Measurements from ENCODE around the gene SMAD5.

The SMAD5 gene

DNA sequence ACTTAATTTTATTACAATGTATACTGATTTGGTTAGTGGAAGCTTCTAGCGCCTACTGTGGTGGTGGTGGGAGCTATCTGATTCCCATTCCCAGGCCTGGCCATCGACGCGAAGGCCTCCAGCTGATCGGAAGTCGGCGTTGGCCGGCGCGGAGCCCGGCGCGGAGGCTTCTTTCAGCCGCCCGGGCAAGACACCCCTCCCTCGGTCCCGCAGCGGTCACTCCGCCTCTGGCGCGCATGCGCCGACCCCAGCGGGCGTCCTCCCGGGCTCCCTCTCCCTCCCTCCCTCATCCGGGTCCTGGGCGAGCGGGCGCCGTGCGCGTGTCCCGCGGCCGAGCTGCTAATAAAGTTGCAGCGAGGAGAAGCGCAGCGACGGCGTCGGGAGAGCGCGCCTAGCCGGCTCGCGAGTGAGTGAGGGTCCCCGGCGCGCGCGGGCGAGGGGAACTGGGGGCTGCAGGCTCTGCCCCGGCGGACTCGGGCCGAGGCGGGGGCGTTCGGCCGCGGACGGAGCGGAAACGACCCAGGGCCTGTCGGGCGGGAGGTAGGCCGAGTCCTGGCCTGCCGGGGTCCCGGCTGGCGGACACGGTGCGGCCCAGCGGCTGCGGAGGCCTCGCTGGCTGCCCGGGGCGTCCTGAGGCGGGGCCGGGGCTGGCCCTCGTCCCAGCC lies at the start of gene SMAD5:
SMAD5 (plus strand) TSS at position 289 of the 665 bp plus-strand sequence. CDS start 20,916 bp downstream, outside the sequence.
- peak; percentile 59 to 69 for DNase-seq

DNA sequence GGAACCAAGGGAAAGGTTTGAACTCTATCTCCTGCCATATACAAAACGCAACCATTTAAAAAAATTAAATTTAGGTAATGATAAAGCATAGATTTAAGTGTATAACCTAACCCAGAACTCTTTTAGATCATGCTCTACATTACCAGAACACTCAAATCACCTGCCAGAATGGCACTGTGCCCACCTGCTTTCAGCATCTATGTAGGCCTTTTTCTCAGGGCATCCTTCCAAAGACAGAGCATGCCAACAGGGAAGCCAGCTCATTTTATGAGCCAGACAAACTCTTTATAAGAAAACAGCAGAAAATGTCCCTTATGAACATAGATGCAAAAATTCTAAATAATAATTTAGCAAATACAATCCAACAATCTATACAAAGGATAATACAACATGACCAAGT lies 47.9 kb upstream of the SMAD5 start:
- no peak for DNase-seq

GRCh38 chr5:136086783-136087566 lies 45.7 kb upstream of the SMAD5 start:
- no peak for DNase-seq

DNA sequence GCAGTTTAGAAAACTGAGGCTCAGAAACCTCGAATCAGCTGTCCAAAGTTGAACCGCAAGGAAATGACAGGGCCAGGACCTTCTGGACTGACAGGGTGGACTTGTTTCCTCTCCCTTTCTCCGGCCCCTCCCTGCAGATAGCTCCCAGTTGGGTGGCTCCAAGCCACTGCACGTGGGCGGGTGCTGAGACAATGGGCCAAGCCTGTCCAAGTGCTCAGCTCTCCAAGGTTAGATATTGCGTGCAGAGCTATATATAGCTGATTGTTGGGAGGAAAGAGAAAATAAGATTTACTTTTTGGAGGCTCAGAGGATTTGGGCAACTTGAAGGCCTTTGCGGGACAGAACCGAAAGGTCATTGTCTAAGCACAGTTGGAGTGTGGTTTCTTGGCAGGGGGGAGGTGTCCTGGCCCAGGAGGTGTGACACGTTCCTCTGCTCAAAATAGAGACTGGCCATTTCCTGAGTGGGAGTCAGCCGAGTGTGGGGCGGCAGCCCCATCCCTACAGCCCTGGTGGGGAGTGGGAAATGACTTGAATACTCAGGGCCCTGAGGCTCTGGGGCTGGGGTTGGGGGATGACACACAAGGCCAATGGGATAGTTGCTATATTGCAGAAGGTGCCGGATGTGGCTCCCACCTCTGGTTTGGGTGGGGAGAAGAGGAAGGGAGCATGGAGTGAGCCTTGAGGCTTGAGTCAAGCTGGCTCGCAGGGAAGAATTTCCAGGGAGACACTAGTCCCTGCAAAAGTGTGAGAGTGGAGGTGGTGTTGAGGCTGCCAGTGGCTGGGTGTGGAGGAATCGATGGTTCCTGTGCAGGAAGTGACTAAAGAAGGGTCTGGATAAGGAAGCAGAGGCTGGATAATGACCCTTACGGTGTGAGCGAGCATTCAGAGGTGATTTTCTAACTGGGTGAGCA lies 44.4 kb upstream of the SMAD5 start:
- DNase-seq = no peak

- DNase-seq = no peak
Measured at GRCh38 chr5:136089791-136090190, 42.9 kb upstream of the SMAD5 start.

- DNase-seq = no peak
Measured at GRCh38 chr5:136090319-136090718, 42.3 kb upstream of the SMAD5 start.

GRCh38 chr5:136094189-136094912 lies 38.3 kb upstream of the SMAD5 start:
- no peak for DNase-seq

- DNase-seq = no peak
Measured at GRCh38 chr5:136094913-136095641, 37.6 kb upstream of the SMAD5 start.

DNA sequence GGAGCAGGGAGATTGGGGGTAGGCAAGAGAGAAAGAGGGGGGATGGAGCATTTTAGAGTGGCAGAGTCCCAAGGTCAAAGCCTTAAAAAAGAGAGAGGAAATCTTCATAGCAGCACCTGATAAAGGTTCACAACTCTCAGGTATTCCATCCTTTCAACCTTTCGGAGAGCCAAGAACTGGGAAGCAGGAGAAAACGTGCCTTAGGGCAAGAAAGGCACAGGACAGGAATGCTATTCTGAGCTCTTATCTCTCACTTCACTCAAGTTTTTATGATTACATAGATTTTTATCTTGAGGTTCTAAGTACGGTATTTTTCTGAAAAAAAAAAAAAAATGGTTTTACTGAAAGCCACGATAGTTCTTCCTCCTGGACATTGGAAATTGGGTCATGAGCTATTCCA lies 34.5 kb upstream of the SMAD5 start:
- DNase-seq = no peak

GRCh38 chr5:136099870-136100269 lies 32.8 kb upstream of the SMAD5 start:
- no peak for DNase-seq

DNA sequence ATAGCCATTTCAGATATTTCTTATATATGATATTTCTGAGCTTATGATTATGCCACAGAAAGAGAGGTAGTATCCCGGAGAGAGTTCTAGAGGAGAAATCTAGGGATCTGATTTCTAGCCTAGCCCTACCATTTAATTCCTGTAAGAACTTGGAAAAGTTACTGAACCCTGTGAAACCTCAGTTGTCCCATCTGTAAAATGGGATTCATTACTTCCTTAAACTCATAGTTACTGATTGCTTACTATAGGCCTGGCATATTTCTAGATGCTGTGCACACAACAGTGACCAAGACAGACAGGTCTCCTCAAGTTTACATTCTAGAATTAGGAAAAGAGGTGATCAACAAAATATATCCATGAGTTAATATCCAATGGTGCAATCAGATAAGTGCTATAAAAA lies 30.8 kb upstream of the SMAD5 start:
- no peak for DNase-seq

DNA sequence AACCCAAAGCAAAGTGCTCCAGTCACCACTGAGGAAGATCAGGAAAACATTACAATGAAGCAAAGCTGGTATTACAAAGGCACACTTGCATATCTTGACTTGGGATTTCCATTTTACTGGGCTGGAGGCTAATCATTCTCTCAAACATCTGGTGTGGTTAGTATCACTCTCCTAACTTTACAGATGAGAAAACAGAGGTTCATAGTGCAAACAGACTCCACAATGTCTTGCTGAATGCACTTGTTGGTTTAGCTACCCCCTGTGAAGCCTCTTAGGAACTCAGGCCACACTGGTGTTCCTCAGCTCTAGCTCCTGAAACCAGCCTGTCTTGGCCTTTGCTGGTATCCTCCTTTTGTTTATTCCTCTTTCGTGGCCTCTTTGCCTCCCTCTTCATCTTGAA lies 29.5 kb upstream of the SMAD5 start:
- DNase-seq = no peak

- no peak for DNase-seq
Measured at GRCh38 chr5:136104306-136104965, 28.2 kb upstream of the SMAD5 start.

DNA sequence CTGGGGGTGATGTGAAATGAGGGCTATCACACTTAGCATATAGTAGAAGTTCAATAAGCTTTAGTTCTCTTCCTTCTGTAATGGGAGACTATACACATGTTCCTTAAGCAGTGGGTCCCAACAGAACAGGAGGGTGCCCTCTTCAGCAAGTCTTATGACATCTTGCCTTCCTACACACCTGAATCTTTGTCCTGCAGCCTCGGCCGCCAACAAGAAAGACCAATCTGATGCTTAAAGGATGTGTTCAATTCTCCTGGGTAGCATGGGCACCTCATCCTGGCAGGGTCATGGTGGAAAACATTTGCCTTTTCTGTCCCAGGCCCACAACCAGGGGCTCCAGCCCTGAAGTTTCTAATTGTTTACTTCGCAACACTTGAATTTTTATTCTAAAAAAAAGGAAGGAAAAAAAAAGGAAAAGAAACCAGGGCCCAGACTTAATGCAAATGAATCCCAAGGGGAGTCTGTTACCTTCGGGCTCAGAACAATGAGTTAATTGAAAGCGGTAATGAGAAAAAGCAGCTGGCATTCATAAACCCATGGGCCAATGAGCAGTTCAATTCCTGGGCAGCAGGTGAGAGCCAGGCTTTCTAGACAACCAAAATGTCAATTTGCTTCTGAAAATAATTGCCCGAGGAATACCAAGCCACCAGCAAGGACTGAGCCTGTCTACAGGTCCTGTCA lies 26.2 kb upstream of the SMAD5 start:
- no peak for DNase-seq

DNA sequence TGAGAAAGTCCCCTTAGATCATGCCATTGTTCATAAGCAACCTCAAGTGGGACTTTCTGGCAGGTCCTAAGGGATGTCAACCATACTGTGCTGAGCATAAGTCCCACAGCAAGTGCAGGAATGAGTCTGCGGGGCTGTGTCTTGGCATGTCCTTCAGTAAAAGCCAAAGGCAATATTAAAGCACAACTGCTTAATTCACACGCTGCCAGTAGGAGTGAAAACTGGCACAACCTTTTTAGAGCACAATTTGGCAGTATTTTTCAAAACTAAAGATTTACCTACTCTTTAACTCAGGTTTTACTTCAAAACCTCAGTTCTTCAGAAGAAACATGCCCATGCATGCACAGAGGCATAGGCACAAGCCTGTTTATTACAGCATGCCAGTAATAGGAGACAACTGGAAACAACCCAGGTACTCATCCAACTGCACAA lies 24.4 kb upstream of the SMAD5 start:
- DNase-seq = no peak

DNA sequence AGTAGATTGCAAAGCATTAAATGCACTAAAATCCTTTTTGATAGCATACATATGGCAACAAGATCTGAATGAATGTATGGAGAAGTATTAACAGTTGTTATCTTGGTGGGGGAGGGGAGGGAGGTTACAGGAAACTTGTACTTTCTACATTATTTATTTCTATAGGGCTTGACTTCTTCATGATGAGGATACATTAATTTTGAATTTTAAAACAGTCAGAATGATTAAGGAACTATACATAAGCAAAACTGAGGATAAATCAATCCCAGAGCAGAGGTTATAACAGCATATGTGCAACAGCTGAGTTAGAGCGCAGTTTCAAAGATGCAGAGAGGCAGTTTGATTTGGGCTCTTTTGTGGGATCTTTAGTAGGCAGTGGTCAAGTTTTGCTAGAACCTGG lies 23.9 kb upstream of the SMAD5 start:
- no peak for DNase-seq

DNA sequence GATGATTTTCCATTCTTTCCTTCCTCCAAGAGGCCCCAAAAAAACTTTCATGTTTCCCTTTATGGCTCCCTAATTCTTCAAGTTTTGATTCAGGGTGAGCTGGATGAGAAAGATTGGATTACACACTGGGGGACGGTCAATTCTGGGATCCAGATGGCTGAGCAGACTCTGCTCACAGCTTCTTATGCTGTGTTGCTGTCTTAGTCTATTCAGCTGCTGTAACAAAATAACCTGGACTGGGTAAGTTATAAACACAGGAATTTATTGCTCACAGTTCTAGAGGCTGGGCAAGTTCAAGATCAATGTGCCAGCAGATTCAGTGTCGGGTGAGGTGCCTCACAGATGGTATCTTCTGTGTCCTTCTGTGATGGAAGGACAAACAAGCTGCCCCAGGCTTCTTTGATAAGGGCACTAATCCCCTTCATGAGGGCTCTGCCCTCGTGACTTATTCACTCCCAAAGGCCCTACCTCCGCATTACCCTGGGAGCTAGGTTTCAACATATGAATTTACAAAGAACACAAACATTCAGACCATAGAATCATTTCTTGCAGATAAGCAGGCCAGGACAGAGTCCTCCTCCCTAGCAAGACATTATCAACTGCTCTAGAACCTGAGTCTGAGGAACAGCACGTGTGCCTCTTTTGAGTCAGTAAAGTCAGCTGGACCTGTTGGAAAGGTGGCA lies 23.1 kb upstream of the SMAD5 start:
- no peak for DNase-seq

GRCh38 chr5:136113606-136114005 lies 19.0 kb upstream of the SMAD5 start:
- no peak for DNase-seq

- DNase-seq = no peak
Measured at GRCh38 chr5:136114414-136115125, 18.1 kb upstream of the SMAD5 start.
